GM21576 (cell line): ENCODE results near the gene NDUFA11.

Source experiments
- ATAC-seq: cut with Tn5 transposase; IDR thresholded peaks from one replicate; pipeline ENCODE4 v1.9.1; 2021; ENCODE audit warnings: mild to moderate bottlenecking, moderate library complexity; ENCODE audit not compliant: unreplicated experiment

NDUFA11 gene

DNA sequence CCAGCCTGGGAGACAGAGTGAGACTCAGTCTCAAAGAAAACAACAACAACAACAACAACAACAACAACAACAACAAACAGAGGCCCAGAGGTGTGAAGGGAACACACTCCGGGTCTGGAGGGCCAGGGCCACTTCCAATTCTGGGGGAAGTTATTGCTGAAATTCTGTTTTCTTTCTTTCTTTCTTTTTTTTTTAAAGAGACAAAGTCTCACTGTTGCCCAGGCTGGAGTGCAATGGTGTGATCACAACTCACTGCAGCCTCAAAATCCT, 7.0 kb upstream of the NDUFA11 start:
- no peak for ATAC-seq

DNA sequence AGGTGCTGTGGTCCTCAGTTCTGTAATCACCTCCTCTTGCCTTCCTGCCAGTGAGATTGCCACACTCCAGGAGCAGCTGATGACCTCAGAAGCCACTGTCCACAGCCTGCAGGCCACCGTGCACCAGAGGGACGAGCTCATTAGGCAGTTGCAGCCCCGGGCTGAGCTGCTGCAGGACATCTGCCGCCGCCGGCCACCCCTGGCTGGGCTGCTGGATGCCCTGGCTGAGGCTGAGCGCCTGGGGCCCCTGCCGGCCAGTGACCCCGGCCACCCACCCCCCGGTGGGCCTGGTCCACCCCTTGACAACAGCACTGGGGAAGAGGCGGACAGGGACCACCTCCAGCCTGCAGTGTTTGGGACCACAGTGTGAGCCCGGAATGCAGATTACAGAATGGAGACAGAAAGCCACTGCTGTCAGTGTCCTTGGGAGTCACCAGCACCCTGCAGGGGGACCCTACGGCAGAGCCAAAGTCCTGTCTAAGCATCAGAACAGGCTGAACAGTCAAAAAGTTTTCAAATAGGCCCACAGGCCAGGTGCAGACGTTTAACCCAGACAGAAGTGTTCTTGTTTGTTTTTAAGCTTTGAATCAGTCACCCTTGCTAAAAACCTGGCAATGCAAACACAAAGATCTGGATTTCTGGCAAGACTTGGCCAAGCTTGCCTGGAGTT, 5.3 kb upstream of the NDUFA11 start:
- ATAC-seq: no peak

DNA sequence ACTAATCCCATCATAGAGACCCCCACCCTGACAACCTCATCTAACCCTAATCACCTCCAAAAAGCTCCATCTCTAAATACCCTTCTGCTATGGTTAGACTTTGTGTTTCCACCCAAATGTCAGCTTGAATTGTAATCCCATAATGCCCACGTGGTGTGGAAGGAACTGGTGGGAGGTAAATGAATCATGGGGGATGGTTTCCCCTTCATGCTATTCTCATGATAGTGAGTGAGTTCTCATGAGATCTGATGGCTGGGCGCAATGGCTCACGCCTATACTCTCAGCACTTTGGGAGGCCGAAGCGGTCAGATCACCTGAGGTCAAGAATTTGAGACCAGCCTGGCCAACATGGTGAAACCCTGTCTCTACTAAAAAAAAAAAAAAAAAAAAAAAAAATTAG, 3.7 kb upstream of the NDUFA11 start:
- ATAC-seq: no peak

- ATAC-seq: no peak
Observed at GRCh38 chr19:5905114-5905778, 1.7 kb upstream of the NDUFA11 start.

DNA sequence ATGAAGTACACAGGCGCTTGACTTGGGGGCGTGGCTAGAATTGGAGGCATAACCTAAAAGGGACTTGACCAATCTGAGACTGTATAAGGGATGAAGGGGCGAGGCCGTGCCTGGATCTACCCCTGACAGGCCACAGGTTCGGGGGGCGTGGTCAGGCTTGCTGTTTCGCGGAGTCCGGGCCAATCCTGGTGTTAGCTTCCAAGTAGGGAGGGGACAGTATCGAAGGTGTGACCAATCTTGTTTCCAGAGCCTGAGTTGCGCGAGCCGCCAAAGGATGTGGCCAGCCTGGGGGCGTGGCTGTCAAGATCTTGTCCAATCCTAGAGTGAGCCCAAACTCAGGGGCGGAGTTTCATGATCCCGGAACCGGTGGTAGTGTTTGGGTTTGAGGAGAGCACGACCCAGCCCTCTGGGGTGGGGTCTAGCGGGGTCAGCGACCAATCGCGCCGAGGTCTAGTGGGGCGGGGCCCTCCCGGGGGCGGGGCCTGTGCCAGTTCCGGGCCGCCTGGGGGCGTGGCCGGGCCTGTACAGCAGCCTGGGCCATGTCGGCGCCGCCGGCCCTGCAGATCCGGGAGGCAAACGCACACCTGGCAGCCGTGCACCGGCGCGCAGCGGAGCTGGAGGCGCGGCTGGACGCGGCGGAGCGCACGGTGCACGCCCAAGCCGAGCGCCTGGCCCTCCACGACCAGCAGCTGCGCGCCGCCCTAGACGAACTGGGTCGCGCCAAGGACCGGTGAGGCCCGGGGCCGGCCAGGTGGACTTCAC, 943 bp upstream of the NDUFA11 start, which contains the start of gene VMAC:
VMAC (plus strand) TSS at position 521 of the 762 bp plus-strand sequence; CDS start at position 540, 19 bp downstream.
- peak; percentile 82 for ATAC-seq

- no peak for ATAC-seq
Observed at GRCh38 chr19:5903056-5903623, 450 bp downstream of the NDUFA11 start.

DNA sequence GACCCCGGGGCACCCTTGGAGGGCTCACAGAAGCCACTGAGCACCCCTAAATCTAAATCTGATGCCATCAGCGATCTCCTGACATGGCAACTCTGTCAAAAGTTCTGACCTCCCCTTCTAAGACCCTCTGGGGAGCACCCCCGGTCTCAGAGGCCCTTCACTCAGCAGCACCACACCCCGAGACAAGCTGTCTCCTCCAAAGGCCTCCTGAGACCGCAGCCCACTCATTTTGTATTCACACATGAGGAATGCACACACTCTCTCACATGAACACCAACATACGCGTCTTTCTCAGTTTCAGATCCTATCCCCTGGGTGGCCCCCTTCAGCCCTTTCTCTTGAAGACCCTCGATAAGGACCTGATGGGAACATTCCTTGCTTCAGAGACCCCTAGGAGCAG, 2.6 kb downstream of the NDUFA11 start:
- ATAC-seq: no peak

DNA sequence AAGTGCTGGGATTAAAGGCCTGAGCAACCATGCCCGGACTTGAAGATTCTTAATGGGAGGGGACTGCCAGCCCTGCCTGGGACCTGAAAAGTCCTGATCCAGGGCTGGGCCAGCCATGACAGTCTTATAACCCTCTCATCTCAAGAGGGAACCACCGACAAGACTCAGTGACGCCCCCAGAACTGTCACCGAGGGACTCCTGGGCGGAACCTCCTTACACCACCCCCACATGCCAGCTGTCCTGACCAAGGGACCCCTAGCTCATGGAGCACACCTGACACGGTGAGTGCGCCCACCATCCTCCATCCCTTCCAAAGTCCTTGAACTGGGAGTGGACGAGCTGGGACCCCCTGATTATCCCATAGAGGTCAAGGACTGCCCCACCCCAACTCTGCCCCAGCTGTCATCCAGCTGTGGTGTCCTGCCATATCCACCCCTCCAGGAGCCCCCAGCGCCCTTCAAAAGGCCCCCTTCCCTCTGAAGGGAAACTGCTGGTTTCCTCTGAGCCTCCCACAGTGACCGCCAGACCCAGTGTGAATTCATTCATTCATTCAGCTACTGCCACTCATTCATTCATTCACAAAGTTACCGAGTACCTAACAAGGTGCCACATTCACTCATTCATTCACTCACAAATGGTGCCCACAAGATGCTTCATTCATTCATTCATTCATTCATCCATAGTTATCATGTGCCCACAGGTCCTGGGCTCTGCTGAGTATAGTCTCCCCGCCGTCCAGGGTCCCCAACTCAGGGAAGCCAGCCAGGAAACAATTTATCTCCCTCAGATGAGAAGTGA, 3.7 kb downstream of the NDUFA11 start:
- ATAC-seq: no peak

- no peak for ATAC-seq
Observed at GRCh38 chr19:5897189-5897969, 6.2 kb downstream of the NDUFA11 start.

GRCh38 chr19:5896365-5897076, 7.1 kb downstream of the NDUFA11 start:
- ATAC-seq: no peak

- ATAC-seq: no peak
Observed at GRCh38 chr19:5895890-5896289, 7.7 kb downstream of the NDUFA11 start.

GRCh38 chr19:5895409-5895808, 8.2 kb downstream of the NDUFA11 start:
- no peak for ATAC-seq

GRCh38 chr19:5894704-5895349, 8.8 kb downstream of the NDUFA11 start:
- no peak for ATAC-seq

- ATAC-seq: no peak
Observed at GRCh38 chr19:5893907-5894703, 9.5 kb downstream of the NDUFA11 start.

DNA sequence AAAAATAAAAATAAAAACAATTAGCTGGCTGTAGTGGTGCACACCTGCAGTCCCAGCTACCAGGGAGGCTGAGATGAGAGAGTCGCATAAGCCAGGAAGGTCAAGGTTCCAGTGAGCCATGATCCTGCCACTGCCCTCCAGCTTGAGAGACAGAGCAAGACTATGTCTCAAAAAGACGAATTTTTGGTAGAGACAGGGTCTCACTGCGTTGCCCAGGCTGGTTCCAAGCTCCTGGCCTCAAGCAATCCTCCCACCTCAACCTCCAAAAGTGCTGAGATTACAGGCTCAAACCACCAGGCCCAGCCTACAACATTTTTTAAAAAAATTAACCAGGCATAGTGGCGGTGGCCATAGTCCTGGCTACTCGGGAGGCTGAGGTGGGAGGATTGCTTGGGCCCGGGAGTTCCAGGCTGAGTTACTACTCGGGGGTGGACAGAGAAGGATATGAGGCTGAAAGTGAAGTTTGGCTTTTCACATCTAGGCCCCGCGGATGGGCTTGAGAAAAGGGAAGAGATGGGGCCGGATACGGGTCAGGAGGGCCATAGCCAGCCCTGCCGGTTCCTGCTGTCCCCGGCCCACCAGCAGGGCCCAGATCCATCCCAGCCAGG, 10.2 kb downstream of the NDUFA11 start:
- no peak for ATAC-seq

GRCh38 chr19:5892772-5893275, 10.8 kb downstream of the NDUFA11 start:
- no peak for ATAC-seq

DNA sequence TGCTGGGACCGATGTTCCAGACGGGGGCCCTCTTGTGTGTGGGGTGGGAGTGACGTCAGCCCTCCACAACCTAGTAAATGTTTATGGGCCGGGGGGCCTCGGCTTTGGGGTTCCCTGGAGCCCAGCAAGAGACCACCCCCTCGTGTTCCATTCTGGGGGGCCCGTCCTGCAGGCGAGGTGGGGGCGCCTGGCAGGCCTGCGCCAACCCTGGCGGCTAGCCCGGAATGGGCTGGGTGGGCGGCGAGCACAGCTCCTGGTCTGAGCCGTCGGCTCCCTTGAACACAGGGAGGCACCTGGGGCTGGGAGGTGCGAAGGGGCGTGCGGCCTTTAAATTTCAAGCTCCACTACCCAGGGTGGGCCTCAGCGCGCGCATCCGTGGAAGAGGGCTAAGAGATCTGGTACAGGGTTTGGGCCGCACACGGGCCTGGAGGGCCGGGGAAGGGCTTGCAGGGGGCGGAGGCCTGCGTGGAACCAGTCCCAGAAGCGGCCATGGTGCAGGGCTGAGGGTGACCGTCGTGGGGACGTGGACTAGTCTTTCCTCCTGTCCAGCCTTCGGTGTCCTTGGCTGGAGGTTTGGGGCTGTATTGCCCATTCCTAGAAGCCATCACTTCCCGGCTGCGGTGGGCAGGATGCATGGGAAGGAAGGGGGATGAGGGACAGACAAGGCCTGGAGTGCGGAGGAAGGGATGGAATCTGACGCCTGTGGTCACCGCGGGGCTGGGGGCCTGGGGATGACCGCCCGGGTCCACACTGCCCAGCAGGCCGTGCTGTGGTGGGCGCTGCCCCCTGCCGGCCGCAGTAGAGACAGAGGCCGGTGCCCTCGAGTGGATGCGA, 11.4 kb downstream of the NDUFA11 start:
- no peak for ATAC-seq
